ENCODE data around the gene MACROD2. TPM values are rescaled to one million over a fixed set of nuclear protein-coding genes. Genes with fewer than 3 reads are reported as not detected.

Gene MACROD2
- total RNA-seq, 1 experiment from 2014 or later, result 1.4 TPM

GRCh38 chr20:14009208-14009607, 13.9 kb downstream of the MACROD2 start:
- POLR2A ChIA-PET (ENCODE audit: low non-redundant PET), result no interaction called here
- H3K27ac ChIP-seq (ENCODE audit: low read depth, low read length, poor library complexity, severe bottlenecking), result no peak overlapping the region
- TF ChIP-seq, protein P1, sequence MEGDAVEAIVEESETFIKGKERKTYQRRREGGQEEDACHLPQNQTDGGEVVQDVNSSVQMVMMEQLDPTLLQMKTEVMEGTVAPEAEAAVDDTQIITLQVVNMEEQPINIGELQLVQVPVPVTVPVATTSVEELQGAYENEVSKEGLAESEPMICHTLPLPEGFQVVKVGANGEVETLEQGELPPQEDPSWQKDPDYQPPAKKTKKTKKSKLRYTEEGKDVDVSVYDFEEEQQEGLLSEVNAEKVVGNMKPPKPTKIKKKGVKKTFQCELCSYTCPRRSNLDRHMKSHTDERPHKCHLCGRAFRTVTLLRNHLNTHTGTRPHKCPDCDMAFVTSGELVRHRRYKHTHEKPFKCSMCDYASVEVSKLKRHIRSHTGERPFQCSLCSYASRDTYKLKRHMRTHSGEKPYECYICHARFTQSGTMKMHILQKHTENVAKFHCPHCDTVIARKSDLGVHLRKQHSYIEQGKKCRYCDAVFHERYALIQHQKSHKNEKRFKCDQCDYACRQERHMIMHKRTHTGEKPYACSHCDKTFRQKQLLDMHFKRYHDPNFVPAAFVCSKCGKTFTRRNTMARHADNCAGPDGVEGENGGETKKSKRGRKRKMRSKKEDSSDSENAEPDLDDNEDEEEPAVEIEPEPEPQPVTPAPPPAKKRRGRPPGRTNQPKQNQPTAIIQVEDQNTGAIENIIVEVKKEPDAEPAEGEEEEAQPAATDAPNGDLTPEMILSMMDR (conservative IDR thresholded peaks at IDR 0.05; ENCODE audit: low read depth, low read length), result no peak
- TF ChIP-seq EZH2 (IDR thresholded peaks at IDR 0.05; ENCODE audit: borderline replicate concordance, low read depth, low read length, poor library complexity, severe bottlenecking), result no peak
- H3K4me3 ChIP-seq (ENCODE audit: low read depth, low read length, poor library complexity, severe bottlenecking), result no peak overlapping the region
- no peaks in the 10 kb centered on the region for H3K4me1 ChIP-seq (ENCODE audit: insufficient read depth, low read length, poor library complexity, severe bottlenecking)
- no peaks in the 10 kb centered on the region for H3K9me3 ChIP-seq (ENCODE audit: low read depth, low read length, poor library complexity, severe bottlenecking)
- CTCF ChIA-PET, result no interaction called here
- DNase-seq (ENCODE audit: low spot score), result no peak
- intact Hi-C loops (cut with micrococcal nuclease; ENCODE audit: unreplicated experiment), result no loop called here
- no peaks in the 10 kb centered on the region for H3K27me3 ChIP-seq (replicated peaks; ENCODE audit: insufficient read depth, low read depth, low read length, poor library complexity)
- no TSS peak for BruUV-seq (replicated peaks)
- H3K36me3 ChIP-seq (ENCODE audit: insufficient read depth, low read length, poor library complexity, severe bottlenecking), result no peaks in the 10 kb centered on the region

- no peaks in the 10 kb centered on the region for H3K9me3 ChIP-seq (ENCODE audit: low read depth, low read length, poor library complexity, severe bottlenecking)
- no peaks in the 10 kb centered on the region for H3K4me1 ChIP-seq (ENCODE audit: insufficient read depth, low read length, poor library complexity, severe bottlenecking)
- H3K27me3 ChIP-seq (replicated peaks; ENCODE audit: insufficient read depth, low read depth, low read length, poor library complexity), result no peaks in the 10 kb centered on the region
- no peak overlapping the region for H3K4me3 ChIP-seq (ENCODE audit: low read depth, low read length, poor library complexity, severe bottlenecking)
- TF ChIP-seq EZH2 (IDR thresholded peaks at IDR 0.05; ENCODE audit: borderline replicate concordance, low read depth, low read length, poor library complexity, severe bottlenecking), result no peak
- TF ChIP-seq, protein P1 (conservative IDR thresholded peaks at IDR 0.05; ENCODE audit: low read depth, low read length), result no peak
- DNase-seq (ENCODE audit: low spot score), result no peak
- ChIA-PET POLR2A (ENCODE audit: low non-redundant PET) (no interaction called here), CTCF (no interaction called here)
- intact Hi-C loops (cut with micrococcal nuclease; ENCODE audit: unreplicated experiment), result no loop called here
- no peak overlapping the region for H3K27ac ChIP-seq (ENCODE audit: low read depth, low read length, poor library complexity, severe bottlenecking)
- BruUV-seq (replicated peaks), result no TSS peak
- H3K36me3 ChIP-seq (ENCODE audit: insufficient read depth, low read length, poor library complexity, severe bottlenecking), result no peaks in the 10 kb centered on the region
These were observed 17.4 kb downstream of the MACROD2 start for GRCh38 chr20:14012671-14013070.

GRCh38 chr20:14030991-14031390, 35.7 kb downstream of the MACROD2 start:
- H3K9me3 ChIP-seq (ENCODE audit: low read depth, low read length, poor library complexity, severe bottlenecking), result no peaks in the 10 kb centered on the region
- H3K4me1 ChIP-seq (ENCODE audit: insufficient read depth, low read length, poor library complexity, severe bottlenecking), result no peaks in the 10 kb centered on the region
- no peak for TF ChIP-seq EZH2 (IDR thresholded peaks at IDR 0.05; ENCODE audit: borderline replicate concordance, low read depth, low read length, poor library complexity, severe bottlenecking)
- TF ChIP-seq, protein P1 (conservative IDR thresholded peaks at IDR 0.05; ENCODE audit: low read depth, low read length), result no peak
- no peaks in the 10 kb centered on the region for H3K27me3 ChIP-seq (replicated peaks; ENCODE audit: insufficient read depth, low read depth, low read length, poor library complexity)
- BruUV-seq (replicated peaks), result no TSS peak
- no peaks in the 10 kb centered on the region for H3K36me3 ChIP-seq (ENCODE audit: insufficient read depth, low read length, poor library complexity, severe bottlenecking)
- H3K4me3 ChIP-seq (ENCODE audit: low read depth, low read length, poor library complexity, severe bottlenecking), result no peak overlapping the region
- DNase-seq (ENCODE audit: low spot score), result no peak
- H3K27ac ChIP-seq (ENCODE audit: low read depth, low read length, poor library complexity, severe bottlenecking), result no peak overlapping the region
- ChIA-PET POLR2A (ENCODE audit: low non-redundant PET) (no interaction called here), CTCF (no interaction called here)
- intact Hi-C loops (cut with micrococcal nuclease; ENCODE audit: unreplicated experiment), result no loop called here
